Endometrium (tissue), 2 donors: ENCODE results near the gene OR8D2.
"Not testable (repeated sequence)": the region's sequence is repeated elsewhere in the genome, so short reads cannot be mapped to it uniquely, and the experiment has no call there.

Experiments used
- FAIRE-seq: peaks from 2 replicates; lab custom pipeline; 2012; peaks lifted over from hg19 to GRCh38; lab: Jason Lieb, UNC
- donor health status: control.
- donor health status: control.

OR8D2 gene

GRCh38 chr11:124285610-124286344, 34.2 kb downstream of the OR8D2 start:
- FAIRE-seq, result no peak

GRCh38 chr11:124278261-124278660, 41.7 kb downstream of the OR8D2 start:
- no peak for FAIRE-seq

DNA sequence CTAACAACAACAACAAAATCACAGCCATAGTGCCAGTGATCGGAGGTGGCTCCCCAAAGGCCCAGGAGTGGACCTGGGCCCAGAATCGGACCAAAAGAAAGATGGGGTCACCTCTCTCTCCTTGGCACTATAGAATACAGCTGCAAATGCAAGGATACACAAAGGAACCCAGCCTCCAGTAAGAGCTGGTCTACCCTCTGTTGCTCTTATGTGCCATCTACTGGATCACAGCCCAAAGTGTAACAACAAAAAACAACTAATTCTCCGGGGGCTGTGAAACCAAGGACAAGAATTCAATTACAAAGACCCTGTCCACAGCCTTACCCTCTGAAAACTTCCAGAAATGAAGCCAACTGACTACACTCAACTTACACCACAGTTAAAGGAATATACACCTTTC, 42.2 kb downstream of the OR8D2 start:
- FAIRE-seq, result no peak

- no peak for FAIRE-seq
These were observed 42.8 kb downstream of the OR8D2 start for GRCh38 chr11:124277207-124277606.

DNA sequence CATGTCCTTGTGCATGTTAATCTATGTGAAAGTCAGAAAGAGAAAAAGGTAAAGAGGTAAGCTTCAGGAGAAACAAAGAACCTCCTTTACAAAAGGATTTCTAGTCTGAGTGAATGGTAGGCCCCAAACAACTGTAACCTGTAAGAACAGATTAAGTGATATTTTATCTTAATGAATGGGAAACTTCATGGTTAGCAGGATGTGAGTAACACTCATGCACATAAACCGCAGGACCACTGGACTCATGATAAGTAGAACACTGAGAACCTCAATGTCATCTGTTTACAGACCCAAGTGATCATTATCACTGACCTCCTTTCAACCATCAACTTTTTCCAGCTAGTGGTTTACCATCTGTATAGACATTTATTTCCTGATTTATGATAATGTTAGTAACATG, 43.9 kb downstream of the OR8D2 start:
- no peak for FAIRE-seq

- FAIRE-seq, result no peak
These were observed 46.0 kb downstream of the OR8D2 start for GRCh38 chr11:124274000-124274399.

DNA sequence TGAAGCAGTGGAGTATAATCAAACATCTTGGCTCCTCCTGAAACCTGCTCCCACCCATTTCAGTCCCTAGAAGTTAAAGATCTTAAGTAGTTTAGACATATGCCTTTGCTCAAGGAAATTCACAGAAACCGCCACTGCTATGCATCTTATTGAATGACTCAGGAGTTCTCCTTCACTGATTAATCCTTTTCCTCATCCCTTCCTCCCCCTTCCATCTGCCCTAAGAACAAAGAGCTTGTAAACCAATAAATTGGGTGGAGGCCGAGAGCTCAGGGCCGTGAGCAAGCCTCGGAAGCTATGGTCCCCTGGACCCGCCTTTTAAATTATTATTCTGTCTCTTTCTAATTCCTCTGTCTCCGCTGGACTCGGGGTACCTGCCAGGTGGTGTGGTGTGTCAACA, 49.1 kb downstream of the OR8D2 start:
- FAIRE-seq, result not testable (repeated sequence)
